MCF 10A (cell line): Measurements from ENCODE around the gene HBE1. TPM values are rescaled to one million over a fixed set of nuclear protein-coding genes. Genes with fewer than 3 reads are reported as not detected.

Source experiments
- BruUV-seq: library from RNA; stranded (reverse); fragments of 400-500 nt; replicated peaks from 2 replicates; lab custom pipeline; 2021; lab: Mats Ljungman, UMichigan
- CTCF ChIA-PET: fragments of 300-600 bp; sonication (Branson Sonifier 250); formaldehyde crosslinking; extraction: SDS; loops from one replicate; lab custom pipeline; 2021; ENCODE audit warnings: antibody characterized with exemption, inconsistent platforms; lab: Yijun Ruan, JAX
- POLR2A ChIA-PET: fragments of 300-600, 350-650 bp; sonication (Branson Sonifier 250); formaldehyde crosslinking; extraction: SDS; loops from one replicate; lab custom pipeline; 2020; ENCODE audit warnings: antibody characterized with exemption, inconsistent platforms; lab: Yijun Ruan, JAX
- DNase-seq: peaks from one replicate; pipeline ENCODE4 v3.0.0-alpha.2; 2018; ENCODE audit not compliant: unreplicated experiment
- H3K27ac Mint-ChIP-seq: one replicate; pipeline ENCODE4 v1.8.0; 2022; ENCODE audit warnings: mild to moderate bottlenecking, low read depth, mixed read lengths; ENCODE audit not compliant: unreplicated experiment
- H3K27me3 Mint-ChIP-seq: one replicate; pipeline ENCODE4 v1.8.0; 2022; ENCODE audit warnings: mixed read lengths; ENCODE audit not compliant: insufficient read depth, unreplicated experiment
- H3K36me3 Mint-ChIP-seq: one replicate; pipeline ENCODE4 v1.8.0; 2022; ENCODE audit warnings: mild to moderate bottlenecking, moderate library complexity, mixed read lengths; ENCODE audit not compliant: insufficient read depth, unreplicated experiment
- H3K4me1 Mint-ChIP-seq: one replicate; pipeline ENCODE4 v1.8.0; 2022; ENCODE audit warnings: mixed read lengths; ENCODE audit not compliant: insufficient read depth, unreplicated experiment
- H3K4me3 Mint-ChIP-seq: one replicate; pipeline ENCODE4 v1.8.0; 2022; ENCODE audit warnings: mild to moderate bottlenecking, moderate library complexity, mixed read lengths; ENCODE audit not compliant: unreplicated experiment
- H3K9me3 Mint-ChIP-seq: one replicate; pipeline ENCODE4 v1.8.0; 2022; ENCODE audit warnings: mixed read lengths; ENCODE audit not compliant: unreplicated experiment
- CTCF ChIP-seq: fragments of 200-600 bp; IDR thresholded peaks from one replicate; pipeline ENCODE4 v1.8.0; 2022; ENCODE audit warnings: antibody characterized with exemption, mild to moderate bottlenecking; ENCODE audit not compliant: unreplicated experiment
- intact Hi-C: fragments of 100-400 bp; cut with micrococcal nuclease; formaldehyde crosslinking; loops from 2 replicates; pipeline ENCODE4 v1.14.1; 2022
- total RNA-seq: library from RNA; stranded (reverse); gene quantifications from 2 replicates; pipeline ENCODE4 v1.2.3, GENCODE V29; 2022

HBE1 gene
- total RNA-seq, 1 experiment from 2014 or later: not detected

DNA sequence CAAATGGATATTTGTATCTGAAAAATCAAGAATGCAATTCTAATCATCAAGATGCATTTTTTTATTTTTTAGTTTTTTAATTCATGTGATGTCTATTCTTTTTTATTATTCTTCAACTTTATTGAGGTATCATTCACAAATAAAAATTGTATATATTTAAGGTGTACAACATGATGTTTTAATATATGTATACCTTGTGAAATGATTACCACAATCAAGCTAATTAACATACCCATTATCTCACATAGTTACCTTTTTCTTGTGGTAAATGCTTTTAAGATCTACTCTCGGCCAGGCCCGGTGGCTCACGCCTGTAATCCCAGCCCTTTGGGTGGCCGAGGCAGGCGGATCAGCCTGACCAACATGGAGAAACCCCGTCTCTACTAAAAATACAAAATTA is 46.6 kb downstream of the HBE1 start:
- no peak for DNase-seq
- H3K36me3 Mint-ChIP-seq: no peaks in the 10 kb centered on the region
- no TSS peak for BruUV-seq
- POLR2A ChIA-PET: no interaction called here
- intact Hi-C loops: no loop called here
- H3K27me3 Mint-ChIP-seq: peaks cover 38% of the 10 kb centered on the region
- H3K4me1 Mint-ChIP-seq: peaks cover 6% of the 10 kb centered on the region
- no peak overlapping the region for H3K4me3 Mint-ChIP-seq
- no peaks in the 10 kb centered on the region for H3K9me3 Mint-ChIP-seq
- TF ChIP-seq CTCF: no peak
- CTCF ChIA-PET: no interaction called here
- no peak overlapping the region for H3K27ac Mint-ChIP-seq

Other genes with a start within 250 kb of the HBE1 start
- gene OR52J3, start 223.4 kb downstream of the HBE1 start, total RNA-seq: not detected in 2 replicates
- gene OR52E2, start 210.3 kb downstream of the HBE1 start, total RNA-seq: not detected in 2 replicates
- not detected in 2 replicates for gene OR52E1, start 200.4 kb downstream of the HBE1 start, total RNA-seq
- gene OR52A5, start 131.6 kb downstream of the HBE1 start, total RNA-seq: not detected in 2 replicates
- not detected in 2 replicates for gene OR52A1, start 115.2 kb downstream of the HBE1 start, total RNA-seq
- not detected in 2 replicates for gene OR51V1, start 69.3 kb downstream of the HBE1 start, total RNA-seq
- gene HBB, start 42.9 kb downstream of the HBE1 start, total RNA-seq: not detected in 2 replicates
- not detected in 2 replicates for gene HBD, start 35.5 kb downstream of the HBE1 start, total RNA-seq
- not detected in 2 replicates for gene HBG1, start 20.1 kb downstream of the HBE1 start, total RNA-seq
- not detected in 2 replicates for gene HBG2, start 15.2 kb downstream of the HBE1 start, total RNA-seq
- not detected in 2 replicates for gene OR51B4, start 32.0 kb upstream of the HBE1 start, total RNA-seq
- gene OR51B2, start 54.4 kb upstream of the HBE1 start, total RNA-seq: not detected in 2 replicates
- not detected in 2 replicates for gene OR51B5, start 73.6 kb upstream of the HBE1 start, total RNA-seq
- gene OR51B6, start 81.6 kb upstream of the HBE1 start, total RNA-seq: not detected in 2 replicates
- not detected in 2 replicates for gene OR51M1, start 113.9 kb upstream of the HBE1 start, total RNA-seq
- not detected in 2 replicates for gene OR51Q1, start 152.2 kb upstream of the HBE1 start, total RNA-seq
- gene OR51I1, start 171.6 kb upstream of the HBE1 start, total RNA-seq: not detected in 2 replicates
- gene OR51I2, start 179.4 kb upstream of the HBE1 start, total RNA-seq: not detected in 2 replicates
- gene OR52D1, start 218.7 kb upstream of the HBE1 start, total RNA-seq: not detected in 2 replicates
- not detected in 2 replicates for gene UBQLN3, start 240.0 kb upstream of the HBE1 start, total RNA-seq
- gene UBQLNL, start 246.8 kb upstream of the HBE1 start, total RNA-seq: not detected in 2 replicates